K562 (cell line): ENCODE measurements around the gene LRRC8A. TPM values are rescaled to one million over a fixed set of nuclear protein-coding genes. Genes with fewer than 3 reads are reported as not detected.

Source experiments
- HDAC3 ChIP-seq: fragments of 450-650 bp; IDR thresholded peaks from 2 replicates; pipeline ENCODE4 v1.6.1; 2018; ENCODE audit warnings: borderline replicate concordance, mild to moderate bottlenecking, moderate library complexity; ENCODE audit not compliant: partially characterized antibody
- HLTF ChIP-seq: fragments of 450-650 bp; IDR thresholded peaks from 2 replicates; pipeline ENCODE4 v1.6.1; 2016
- MTA2 ChIP-seq: fragments of 450-650 bp; IDR thresholded peaks from 2 replicates; pipeline ENCODE4 v1.6.1; 2016; ENCODE audit warnings: low read depth
- POLR2AphosphoS5 ChIP-seq: IDR thresholded peaks from 2 replicates; pipeline ENCODE4 v1.6.1; 2011; ENCODE audit warnings: mild to moderate bottlenecking, low read depth, low read length, moderate library complexity; ENCODE audit not compliant: control insufficient read depth, insufficient read depth
- SIN3A ChIP-seq, 2 experiments: fragments of 150-350 bp in 1 of 2; IDR thresholded peaks; 2 replicates each; pipeline ENCODE4 v1.6.1; 2011 to 2016; ENCODE audit warnings: borderline replicate concordance in 2 of 2, low read depth in 2 of 2, low read length in 2 of 2, mild to moderate bottlenecking in 2 of 2, moderate library complexity in 2 of 2; ENCODE audit not compliant: control insufficient read depth in 1 of 2
- SP1 ChIP-seq: sonication (generic); formaldehyde crosslinking; IDR thresholded peaks from 2 replicates; pipeline ENCODE4 v1.8.1; 2022; ENCODE audit warnings: mild to moderate bottlenecking, missing genetic modification reagents
- ZBTB1 ChIP-seq: sonication (generic); formaldehyde crosslinking; IDR thresholded peaks from 2 replicates; pipeline ENCODE4 v1.8.1; 2023; ENCODE audit warnings: missing genetic modification reagents, low read depth, mild to moderate bottlenecking, borderline replicate concordance
- ZNF766 ChIP-seq: fragments of 200-800 bp; sonication (Bioruptor generic); conservative IDR thresholded peaks from 2 replicates; pipeline ENCODE4 v1.6.1; 2016; ENCODE audit warnings: missing genetic modification characterization, missing compliant biosample characterization
- polyA plus RNA-seq, 8 experiments: library from polyadenylated mRNA; depleted of rRNA in 4 of 8; stranded (reverse) in 5 of 8; unstranded in 3 of 8; fragments of >200 nt; fragmentation: Nextera tagmentation in 2 of 8; fragmentation: Illumina TruSeq in 1 of 8; extraction: Ambion mirVana in 2 of 8; extraction: Trizol in 1 of 8; gene quantifications; 2 replicates each; pipeline versions ENCODE4 v1.2.1 to v1.2.3, GENCODE V29; 2011 to 2014; ENCODE audit warnings: inconsistent platforms in 1 of 8, missing spikeins in 1 of 8
- total RNA-seq, 7 experiments: library from RNA; depleted of rRNA in 6 of 7; stranded (reverse); fragments of >200 nt in 6 of 7; fragmentation: Illumina TruSeq in 2 of 7; extraction: Trizol in 2 of 7; gene quantifications; 2 replicates each; pipeline versions ENCODE4 v1.2.1 to v1.2.3, GENCODE V29; 2011 to 2021; ENCODE audit warnings: low replicate concordance in 1 of 7
- TF ChIP-seq, protein P1 (sequence below): sonication (generic); formaldehyde crosslinking; IDR thresholded peaks from 2 replicates; pipeline ENCODE4 v1.8.0; 2023; ENCODE audit warnings: mild to moderate bottlenecking, missing genetic modification reagents
- TF ChIP-seq, protein P2 (sequence below), 2 experiments: fragments of 150-350 bp in 1 of 2; IDR thresholded peaks; 2 replicates each; pipeline ENCODE4 v1.6.1; 2012 to 2016; ENCODE audit warnings: low read depth in 2 of 2, low read length in 2 of 2, mild to moderate bottlenecking in 1 of 2, moderate library complexity in 1 of 2
- TF ChIP-seq, protein P3 (sequence below): fragments of 200-800 bp; sonication (Bioruptor generic); IDR thresholded peaks from 2 replicates; pipeline ENCODE4 v1.6.1; 2016; ENCODE audit warnings: missing genetic modification characterization, missing compliant biosample characterization
- TF ChIP-seq, protein P4 (sequence below): fragments of 450-650 bp; formaldehyde crosslinking; IDR thresholded peaks from 2 replicates; pipeline ENCODE4 v1.4.0; 2020; ENCODE audit warnings: mild to moderate bottlenecking, moderate library complexity

Gene LRRC8A
- total and polyA plus RNA-seq, 9 of the 15 experiments (the other 6 are each of a cell fraction or from before 2014, with no cell fraction given): 2.9 to 24.7 (median 8.9) TPM

DNA sequence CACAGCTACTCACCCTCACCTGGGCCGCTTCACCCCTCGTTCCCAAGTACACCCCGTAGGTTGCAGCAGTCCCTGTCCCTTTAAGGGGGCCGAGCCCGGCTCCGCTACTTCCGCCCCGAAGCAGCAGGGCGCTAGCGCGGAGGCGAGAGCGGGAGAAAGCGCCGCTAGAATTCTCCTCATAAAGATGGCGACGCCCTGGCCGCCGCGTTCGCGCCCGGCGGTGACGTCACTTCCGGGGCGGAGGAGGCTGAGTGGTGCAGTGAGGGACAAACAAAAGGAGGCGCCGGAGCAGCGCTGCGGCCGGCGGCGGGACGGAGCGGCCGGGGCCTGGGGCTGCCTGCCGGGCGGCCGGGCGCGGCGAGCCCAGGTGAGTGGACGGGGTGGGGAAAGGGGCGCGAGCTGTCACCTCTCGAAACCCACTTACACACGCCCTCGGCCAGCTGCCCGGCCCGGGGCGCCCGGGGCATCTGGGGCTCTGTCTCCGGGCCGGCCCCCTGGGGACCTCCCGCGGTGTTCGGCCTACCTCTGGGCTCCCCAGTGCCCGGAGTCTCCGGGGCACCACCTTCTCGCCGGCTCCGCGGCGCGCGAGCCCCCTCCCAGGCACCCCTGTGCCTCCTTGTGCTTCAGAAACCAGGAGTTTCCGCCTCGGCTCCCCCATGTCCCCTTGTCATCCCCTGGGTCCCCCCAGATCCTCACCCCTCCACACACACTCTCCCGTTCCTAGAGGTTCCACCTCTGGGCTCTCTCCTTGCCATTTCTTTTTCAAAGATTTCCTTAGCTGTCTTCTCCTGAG lies at the start of gene LRRC8A, which contains the start of gene KYAT1 (continued):
- TF ChIP-seq, protein P1, sequence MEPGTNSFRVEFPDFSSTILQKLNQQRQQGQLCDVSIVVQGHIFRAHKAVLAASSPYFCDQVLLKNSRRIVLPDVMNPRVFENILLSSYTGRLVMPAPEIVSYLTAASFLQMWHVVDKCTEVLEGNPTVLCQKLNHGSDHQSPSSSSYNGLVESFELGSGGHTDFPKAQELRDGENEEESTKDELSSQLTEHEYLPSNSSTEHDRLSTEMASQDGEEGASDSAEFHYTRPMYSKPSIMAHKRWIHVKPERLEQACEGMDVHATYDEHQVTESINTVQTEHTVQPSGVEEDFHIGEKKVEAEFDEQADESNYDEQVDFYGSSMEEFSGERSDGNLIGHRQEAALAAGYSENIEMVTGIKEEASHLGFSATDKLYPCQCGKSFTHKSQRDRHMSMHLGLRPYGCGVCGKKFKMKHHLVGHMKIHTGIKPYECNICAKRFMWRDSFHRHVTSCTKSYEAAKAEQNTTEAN (CRISPR knock-in tag): no peak
- TF ChIP-seq ZNF766 (CRISPR knock-in tag): no peak
- peak; percentile 92 for TF ChIP-seq SP1 (CRISPR knock-in tag)
- TF ChIP-seq HLTF: no peak
- TF ChIP-seq MTA2: no peak
- TF ChIP-seq POLR2AphosphoS5: no peak
- TF ChIP-seq, protein P2, sequence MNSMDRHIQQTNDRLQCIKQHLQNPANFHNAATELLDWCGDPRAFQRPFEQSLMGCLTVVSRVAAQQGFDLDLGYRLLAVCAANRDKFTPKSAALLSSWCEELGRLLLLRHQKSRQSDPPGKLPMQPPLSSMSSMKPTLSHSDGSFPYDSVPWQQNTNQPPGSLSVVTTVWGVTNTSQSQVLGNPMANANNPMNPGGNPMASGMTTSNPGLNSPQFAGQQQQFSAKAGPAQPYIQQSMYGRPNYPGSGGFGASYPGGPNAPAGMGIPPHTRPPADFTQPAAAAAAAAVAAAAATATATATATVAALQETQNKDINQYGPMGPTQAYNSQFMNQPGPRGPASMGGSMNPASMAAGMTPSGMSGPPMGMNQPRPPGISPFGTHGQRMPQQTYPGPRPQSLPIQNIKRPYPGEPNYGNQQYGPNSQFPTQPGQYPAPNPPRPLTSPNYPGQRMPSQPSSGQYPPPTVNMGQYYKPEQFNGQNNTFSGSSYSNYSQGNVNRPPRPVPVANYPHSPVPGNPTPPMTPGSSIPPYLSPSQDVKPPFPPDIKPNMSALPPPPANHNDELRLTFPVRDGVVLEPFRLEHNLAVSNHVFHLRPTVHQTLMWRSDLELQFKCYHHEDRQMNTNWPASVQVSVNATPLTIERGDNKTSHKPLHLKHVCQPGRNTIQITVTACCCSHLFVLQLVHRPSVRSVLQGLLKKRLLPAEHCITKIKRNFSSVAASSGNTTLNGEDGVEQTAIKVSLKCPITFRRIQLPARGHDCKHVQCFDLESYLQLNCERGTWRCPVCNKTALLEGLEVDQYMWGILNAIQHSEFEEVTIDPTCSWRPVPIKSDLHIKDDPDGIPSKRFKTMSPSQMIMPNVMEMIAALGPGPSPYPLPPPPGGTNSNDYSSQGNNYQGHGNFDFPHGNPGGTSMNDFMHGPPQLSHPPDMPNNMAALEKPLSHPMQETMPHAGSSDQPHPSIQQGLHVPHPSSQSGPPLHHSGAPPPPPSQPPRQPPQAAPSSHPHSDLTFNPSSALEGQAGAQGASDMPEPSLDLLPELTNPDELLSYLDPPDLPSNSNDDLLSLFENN (IDR thresholded peaks at IDR 0.05; ENCODE audit: low read depth in 2 of 2, low read length in 2 of 2): no peak
- TF ChIP-seq HDAC3: no peak
- TF ChIP-seq, protein P3, sequence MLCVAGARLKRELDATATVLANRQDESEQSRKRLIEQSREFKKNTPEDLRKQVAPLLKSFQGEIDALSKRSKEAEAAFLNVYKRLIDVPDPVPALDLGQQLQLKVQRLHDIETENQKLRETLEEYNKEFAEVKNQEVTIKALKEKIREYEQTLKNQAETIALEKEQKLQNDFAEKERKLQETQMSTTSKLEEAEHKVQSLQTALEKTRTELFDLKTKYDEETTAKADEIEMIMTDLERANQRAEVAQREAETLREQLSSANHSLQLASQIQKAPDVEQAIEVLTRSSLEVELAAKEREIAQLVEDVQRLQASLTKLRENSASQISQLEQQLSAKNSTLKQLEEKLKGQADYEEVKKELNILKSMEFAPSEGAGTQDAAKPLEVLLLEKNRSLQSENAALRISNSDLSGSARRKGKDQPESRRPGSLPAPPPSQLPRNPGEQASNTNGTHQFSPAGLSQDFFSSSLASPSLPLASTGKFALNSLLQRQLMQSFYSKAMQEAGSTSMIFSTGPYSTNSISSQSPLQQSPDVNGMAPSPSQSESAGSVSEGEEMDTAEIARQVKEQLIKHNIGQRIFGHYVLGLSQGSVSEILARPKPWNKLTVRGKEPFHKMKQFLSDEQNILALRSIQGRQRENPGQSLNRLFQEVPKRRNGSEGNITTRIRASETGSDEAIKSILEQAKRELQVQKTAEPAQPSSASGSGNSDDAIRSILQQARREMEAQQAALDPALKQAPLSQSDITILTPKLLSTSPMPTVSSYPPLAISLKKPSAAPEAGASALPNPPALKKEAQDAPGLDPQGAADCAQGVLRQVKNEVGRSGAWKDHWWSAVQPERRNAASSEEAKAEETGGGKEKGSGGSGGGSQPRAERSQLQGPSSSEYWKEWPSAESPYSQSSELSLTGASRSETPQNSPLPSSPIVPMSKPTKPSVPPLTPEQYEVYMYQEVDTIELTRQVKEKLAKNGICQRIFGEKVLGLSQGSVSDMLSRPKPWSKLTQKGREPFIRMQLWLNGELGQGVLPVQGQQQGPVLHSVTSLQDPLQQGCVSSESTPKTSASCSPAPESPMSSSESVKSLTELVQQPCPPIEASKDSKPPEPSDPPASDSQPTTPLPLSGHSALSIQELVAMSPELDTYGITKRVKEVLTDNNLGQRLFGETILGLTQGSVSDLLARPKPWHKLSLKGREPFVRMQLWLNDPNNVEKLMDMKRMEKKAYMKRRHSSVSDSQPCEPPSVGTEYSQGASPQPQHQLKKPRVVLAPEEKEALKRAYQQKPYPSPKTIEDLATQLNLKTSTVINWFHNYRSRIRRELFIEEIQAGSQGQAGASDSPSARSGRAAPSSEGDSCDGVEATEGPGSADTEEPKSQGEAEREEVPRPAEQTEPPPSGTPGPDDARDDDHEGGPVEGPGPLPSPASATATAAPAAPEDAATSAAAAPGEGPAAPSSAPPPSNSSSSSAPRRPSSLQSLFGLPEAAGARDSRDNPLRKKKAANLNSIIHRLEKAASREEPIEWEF (CRISPR knock-in tag): no peak
- no peak for TF ChIP-seq ZBTB1 (CRISPR knock-in tag)
- TF ChIP-seq SIN3A (IDR thresholded peaks at IDR 0.05; ENCODE audit: borderline replicate concordance in 2 of 2, control insufficient read depth in 1 of 2, low read depth in 2 of 2, low read length in 2 of 2): peak; percentile 76; a peak in 2 of 4 replicates
- TF ChIP-seq, protein P4, sequence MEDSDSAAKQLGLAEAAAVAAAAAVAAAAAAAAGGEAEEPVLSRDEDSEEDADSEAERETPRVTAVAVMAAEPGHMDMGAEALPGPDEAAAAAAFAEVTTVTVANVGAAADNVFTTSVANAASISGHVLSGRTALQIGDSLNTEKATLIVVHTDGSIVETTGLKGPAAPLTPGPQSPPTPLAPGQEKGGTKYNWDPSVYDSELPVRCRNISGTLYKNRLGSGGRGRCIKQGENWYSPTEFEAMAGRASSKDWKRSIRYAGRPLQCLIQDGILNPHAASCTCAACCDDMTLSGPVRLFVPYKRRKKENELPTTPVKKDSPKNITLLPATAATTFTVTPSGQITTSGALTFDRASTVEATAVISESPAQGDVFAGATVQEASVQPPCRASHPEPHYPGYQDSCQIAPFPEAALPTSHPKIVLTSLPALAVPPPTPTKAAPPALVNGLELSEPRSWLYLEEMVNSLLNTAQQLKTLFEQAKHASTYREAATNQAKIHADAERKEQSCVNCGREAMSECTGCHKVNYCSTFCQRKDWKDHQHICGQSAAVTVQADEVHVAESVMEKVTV (CRISPR knock-in tag): no peak
